Activated CD4-positive, alpha-beta T cell treated with anti-CD3 and anti-CD28 coated beads, Interleukin-2, Interleukin-4, amounts not matched to agents 100 ng/mL and 50 ng/mL, durations not matched to agents 16 hours and 8 hours (primary cell): ENCODE results near the gene CYTH3.
"Not testable (repeated sequence)": the region's sequence is repeated elsewhere in the genome, so short reads cannot be mapped to it uniquely, and the experiment has no call there.

Experiments
- DNase-seq: peaks from one replicate; pipeline ENCODE4 v3.0.0-alpha.2; 2020; ENCODE audit warnings: low spot score

Gene CYTH3

DNA sequence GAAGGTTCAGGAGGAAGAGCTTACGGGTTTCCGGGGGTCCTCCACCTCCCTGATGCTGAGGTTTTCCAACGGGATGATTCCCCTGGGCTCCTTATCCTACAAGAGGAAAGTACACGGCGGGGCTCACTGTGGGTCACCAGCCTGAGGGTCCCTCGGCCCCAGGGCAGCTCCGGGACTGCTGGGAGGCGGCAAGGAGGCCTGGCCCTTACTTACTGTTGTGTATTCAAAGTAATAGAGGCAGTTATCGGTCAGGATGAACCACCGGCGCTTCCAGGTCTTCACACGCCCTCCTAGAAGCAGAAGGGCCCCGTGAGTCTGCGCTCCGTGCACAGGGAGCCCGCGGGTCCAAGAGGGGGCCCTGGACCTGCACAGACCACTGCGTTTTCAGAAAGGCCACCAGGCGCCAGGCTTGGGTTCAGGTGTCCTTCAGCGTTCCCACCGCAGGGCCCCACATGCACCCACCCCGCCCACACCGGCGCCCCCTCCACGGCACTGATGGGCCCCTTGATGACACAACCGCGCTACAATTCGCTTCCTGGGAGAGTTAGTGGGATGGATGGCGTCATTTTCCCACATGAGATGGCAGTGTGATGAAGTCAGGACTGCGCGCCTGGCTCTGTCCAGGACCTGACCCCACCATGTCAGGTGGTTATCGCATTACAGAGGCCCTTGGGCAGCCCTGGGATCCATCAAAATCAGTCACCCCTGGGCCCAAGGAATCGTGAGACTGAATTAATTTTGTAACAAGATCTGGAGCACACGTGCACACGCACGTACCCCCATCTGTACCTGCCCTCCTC, 106.7 kb downstream of the CYTH3 start:
- DNase-seq: no peak

- no peak for DNase-seq
These were observed 107.3 kb downstream of the CYTH3 start for GRCh38 chr7:6165075-6165474.

DNA sequence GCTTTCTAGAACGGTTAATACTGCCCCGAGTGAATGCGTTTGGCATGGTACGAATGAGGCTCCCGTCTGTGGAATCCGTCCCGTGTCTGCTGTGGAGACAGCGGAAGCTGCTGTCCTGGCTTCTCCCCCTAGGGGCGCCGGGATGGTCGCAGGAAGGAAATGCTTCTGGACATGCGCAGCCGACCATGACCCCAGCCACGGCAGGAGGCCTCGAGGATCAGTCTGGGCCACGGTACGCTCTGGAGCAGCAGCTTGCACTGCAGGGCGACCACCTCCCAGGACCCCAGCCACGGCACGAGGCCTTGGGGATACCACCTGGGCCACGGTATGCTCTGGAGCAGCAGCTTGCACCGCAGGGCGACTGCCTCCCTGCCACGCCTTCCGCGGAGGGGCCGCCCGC, 107.9 kb downstream of the CYTH3 start:
- DNase-seq: no peak

DNA sequence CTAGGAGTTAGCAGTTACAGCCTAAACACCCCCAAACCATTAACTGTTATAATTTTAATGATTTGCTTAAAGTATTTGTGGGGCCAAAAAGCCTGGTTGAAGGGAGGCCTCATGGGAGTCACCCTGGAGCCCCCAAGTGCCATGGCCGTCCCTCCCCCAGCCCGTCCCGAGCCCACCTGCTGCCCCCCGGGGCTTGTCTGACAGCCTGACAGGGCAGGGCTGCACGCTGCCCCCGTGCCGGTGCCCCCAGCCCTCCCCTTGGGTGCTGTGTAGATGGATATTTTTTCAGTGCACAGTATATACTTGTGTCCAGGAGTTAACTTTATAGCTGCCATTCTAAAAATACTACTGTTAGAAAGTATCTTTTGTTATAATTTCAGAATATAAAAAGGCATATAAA, 108.4 kb downstream of the CYTH3 start:
- no peak for DNase-seq

DNA sequence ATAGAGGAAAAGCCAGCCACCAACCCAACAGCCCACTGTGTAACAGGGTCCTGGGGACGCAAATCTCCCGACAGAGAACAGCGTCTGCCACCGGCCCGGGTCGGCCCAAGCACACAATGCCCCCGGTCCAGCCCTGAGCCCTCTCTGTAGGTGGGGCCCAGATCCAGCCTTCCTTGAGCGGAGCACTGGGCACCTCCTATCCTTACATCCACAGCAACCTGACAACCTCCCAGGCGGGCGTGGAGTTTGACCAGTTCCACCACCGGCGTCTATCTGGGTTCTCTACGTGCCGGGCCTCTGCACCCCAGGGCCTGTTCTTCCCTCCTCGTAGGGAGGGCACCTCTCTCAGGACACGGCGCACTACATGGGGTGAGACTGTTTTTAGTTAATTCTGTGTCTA, 109.0 kb downstream of the CYTH3 start:
- no peak for DNase-seq

DNA sequence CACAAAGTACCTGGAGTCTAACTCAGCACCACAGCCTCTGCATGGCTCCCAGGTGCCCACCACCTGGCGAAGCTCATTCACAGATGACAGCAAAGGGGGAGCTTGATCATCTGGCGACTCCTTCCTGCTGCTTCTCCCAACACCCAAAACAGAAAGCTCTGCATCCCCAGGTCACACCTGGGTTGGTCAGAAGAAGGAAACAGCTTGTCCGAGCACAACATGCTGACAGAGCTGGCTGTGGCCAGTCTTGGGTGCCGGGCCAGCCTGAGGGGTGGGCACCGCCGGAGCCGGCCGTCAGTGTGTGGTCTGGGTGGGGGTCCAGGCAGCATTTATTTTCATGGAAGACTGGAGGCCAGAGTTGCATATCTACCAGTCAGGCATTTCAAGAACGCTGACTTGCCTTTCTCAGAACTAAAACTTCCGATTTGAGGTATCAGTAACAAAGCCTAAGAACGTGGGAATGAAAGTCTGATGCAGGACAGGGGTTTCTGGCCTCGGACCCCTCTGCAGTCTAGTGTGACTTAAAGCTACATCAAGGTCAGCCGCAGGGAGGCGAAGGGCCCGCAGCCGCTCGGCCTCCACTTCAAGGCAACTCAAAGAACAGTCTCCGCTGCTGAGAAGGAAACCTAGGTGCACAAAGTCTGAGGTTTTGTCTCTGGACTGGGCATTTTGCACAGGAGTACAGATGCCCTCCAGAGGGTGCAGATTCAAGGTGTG, 109.6 kb downstream of the CYTH3 start:
- no peak for DNase-seq

DNA sequence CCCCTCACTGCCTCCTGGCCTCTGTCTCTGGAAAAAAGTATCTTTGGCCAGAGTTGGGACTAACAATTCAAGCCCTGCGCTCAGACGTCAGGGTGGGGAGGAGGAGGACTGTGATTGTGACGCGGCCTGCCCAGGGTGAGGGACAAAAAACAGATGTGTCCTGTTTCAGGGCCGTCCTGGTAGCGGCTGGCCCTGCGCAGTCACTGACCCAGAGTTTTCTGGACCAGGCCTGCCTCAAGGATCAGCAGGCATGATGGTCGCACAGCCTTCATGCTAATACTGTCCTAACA, 110.1 kb downstream of the CYTH3 start:
- no peak for DNase-seq

DNA sequence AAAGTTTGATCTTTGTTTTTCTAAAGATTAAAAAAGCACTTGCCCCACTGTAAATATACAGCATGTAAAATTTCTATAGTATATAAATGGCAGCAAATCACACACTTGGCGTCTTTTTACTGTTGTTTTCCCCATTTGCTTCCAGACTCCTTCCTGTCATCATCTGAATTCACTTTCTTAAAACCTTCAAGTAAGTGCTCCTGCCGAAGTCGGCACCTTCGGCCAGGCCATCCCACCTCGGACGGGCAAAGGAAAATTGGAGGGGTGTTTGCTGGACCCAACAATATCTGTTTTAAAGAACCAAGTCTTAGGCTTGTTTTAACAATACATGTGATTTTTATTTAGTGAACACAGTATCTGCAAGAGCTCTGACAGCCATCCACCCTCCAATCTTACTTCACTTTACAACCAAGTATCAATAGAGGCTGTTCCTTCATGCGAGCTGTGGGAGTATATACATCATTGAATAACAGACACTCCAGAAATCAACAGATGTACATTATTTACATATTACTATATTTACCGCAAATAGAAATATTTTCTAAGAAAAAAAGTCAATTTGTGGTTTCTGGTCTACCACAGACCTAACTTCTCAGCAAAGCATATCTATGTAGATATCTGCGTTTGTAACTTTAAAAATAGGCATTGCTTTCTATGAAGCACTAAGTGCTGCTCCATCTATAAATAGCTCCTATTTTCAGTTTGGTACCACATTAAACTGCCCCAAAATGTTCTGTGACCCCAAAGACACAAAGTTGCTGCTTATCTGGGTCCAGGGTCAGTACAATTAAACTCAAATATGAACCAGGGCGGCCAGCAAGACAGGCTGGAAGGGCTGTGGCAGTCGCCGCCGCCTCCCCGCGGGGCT, 110.7 kb downstream of the CYTH3 start:
- no peak for DNase-seq

DNA sequence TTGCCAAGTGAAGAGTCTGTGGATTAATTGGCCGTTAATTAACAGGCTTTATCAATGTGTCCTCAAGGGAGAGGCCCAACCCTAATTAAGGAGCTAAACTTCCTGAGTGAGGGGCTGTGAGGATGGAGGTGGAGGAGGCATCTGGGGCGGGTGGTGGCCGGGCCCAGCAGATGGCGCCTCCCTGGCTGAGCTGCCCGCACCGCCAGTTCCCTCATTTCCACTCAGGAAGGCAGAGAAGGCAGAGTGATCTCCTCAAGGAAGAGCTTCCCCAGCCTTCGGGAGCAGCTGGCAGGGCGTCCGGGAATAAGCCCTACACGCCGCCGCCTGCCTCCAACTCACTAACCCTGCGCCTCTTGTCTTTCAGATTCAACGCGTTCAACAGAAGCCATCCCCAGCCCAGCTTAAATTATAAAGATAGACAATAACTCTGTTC, 112.2 kb downstream of the CYTH3 start:
- no peak for DNase-seq

GRCh38 chr7:6159524-6160031, 112.8 kb downstream of the CYTH3 start:
- DNase-seq: no peak

- no peak for DNase-seq
These were observed 113.3 kb downstream of the CYTH3 start for GRCh38 chr7:6159097-6159483.

GRCh38 chr7:6158424-6159096, 113.9 kb downstream of the CYTH3 start:
- DNase-seq: no peak

GRCh38 chr7:6157685-6158423, 114.6 kb downstream of the CYTH3 start:
- DNase-seq: no peak

- DNase-seq: no peak
These were observed 115.7 kb downstream of the CYTH3 start for GRCh38 chr7:6156734-6157133.

DNA sequence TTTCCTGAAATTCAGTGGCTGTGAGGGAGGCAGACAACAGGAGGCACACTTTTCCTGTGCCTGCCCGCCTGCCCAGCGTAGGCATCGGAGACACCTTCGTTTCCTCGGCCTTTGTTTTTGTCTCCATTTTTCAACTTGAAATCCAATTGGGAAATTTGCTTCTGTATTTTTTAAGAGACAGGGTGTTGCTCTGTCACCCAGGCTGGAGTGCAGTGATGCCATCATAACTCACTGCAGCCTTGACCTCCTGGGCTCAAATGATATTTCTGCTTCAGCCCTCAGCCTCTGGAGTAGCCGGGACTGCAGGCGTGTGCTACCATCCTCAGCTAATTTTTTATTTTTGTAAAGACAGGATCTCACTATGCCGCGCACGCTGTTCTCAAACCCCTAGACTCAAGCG, 116.8 kb downstream of the CYTH3 start:
- no peak for DNase-seq

DNA sequence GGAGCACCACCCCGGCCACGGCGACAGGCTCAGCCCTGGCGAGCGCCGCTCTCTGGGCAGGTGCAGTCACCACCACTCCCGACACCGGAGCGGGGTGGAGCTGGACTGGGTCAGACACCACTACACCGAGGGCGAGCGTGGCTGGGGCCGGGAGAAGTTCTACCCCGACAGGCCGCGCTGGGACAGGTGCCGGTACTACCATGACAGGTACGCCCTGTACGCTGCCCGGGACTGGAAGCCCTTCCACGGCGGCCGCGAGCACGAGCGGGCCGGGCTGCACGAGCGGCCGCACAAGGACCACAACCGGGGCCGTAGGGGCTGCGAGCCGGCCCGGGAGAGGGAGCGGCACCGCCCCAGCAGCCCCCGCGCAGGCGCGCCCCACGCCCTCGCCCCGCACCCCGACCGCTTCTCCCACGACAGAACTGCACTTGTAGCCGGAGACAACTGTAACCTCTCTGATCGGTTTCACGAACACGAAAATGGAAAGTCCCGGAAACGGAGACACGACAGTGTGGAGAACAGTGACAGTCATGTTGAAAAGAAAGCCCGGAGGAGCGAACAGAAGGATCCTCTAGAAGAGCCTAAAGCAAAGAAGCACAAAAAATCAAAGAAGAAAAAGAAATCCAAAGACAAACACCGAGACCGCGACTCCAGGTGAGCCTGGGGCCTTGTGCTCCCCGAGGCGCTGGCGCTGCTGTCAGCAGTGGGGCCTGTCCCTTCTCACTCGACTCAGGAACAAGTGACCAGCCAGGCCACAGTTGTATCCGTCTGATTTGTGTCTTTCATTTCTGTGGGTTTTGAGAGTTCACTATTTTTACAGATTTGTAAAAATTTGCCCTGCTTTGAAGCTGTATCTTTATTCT, 117.7 kb downstream of the CYTH3 start:
- no peak for DNase-seq

DNA sequence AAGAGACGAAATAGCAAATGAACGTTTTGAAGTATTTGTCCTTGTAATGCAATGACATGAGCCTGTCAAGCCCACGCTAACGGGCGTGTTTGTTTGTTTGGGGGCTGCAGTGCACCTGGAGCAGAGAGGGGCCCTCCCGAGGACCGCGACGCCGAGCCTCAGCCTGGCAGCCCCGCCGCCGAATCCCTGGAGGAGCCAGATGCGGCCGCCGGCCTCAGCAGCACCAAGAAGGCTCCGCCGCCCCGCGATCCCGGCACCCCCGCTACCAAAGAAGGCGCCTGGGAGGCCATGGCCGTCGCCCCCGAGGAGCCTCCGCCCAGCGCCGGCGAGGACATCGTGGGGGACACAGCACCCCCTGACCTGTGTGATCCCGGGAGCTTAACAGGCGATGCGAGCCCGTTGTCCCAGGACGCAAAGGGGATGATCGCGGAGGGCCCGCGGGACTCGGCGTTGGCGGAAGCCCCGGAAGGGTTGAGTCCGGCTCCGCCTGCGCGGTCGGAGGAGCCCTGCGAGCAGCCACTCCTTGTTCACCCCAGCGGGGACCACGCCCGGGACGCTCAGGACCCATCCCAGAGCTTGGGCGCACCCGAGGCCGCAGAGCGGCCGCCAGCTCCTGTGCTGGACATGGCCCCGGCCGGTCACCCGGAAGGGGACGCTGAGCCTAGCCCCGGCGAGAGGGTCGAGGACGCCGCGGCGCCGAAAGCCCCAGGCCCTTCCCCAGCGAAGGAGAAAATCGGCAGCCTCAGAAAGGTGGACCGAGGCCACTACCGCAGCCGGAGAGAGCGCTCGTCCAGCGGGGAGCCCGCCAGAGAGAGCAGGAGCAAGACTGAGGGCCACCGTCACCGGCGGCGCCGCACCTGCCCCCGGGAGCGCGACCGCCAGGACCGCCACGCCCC, 118.5 kb downstream of the CYTH3 start:
- DNase-seq: no peak

GRCh38 chr7:6151994-6152735, 120.3 kb downstream of the CYTH3 start:
- DNase-seq: no peak

DNA sequence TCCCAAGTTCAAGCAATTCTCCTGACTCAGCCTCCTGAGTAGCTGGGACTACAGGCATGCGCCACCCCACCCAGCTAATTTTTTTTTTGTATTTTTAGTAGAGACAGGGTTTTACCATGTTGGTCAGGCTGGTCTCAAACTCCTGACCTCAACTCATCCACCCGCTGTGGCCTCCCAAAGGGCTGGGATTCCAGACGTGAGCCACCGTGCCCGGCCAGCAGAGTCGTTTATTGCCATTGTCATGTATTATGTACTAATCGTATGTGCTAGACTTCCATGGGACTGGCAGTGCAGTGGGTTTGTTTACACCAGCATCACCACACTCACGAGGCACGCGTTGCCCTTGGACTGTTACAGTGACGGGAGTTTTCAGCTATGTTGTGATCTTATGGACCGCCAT, 120.9 kb downstream of the CYTH3 start:
- not testable (repeated sequence) for DNase-seq
